ENCODE data around the gene ABCC1.

The ABCC1 gene

GRCh38 chr16:16120382-16121184, 171.2 kb downstream of the ABCC1 start:
- no peaks in the 10 kb centered on the region for H3K4me1 ChIP-seq (ENCODE audit: low read length)
- TF ChIP-seq CTCF (IDR thresholded peaks at IDR 0.05; ENCODE audit: low read depth, low read length) (no peak), EZH2phosphoT487 (IDR thresholded peaks at IDR 0.05; ENCODE audit: low read depth) (no peak)
- no peak overlapping the region for H3K4me2 ChIP-seq (ENCODE audit: low read length)
- H2AFZ ChIP-seq (ENCODE audit: low read depth, low read length) = no peak overlapping the region
- no peak overlapping the region for H3K9ac ChIP-seq (ENCODE audit: low read length)
- peaks cover 86% of the 10 kb centered on the region for H3K36me3 ChIP-seq (replicated peaks; ENCODE audit: low read depth, low read length)
- peaks cover 16% of the 10 kb centered on the region; the same call in 1 of the 2 replicates for H3K9me3 ChIP-seq (ENCODE audit: insufficient read depth, low read length)
- H3K27ac ChIP-seq (ENCODE audit: low read length) = no peak overlapping the region
- no peaks in the 10 kb centered on the region for H4K20me1 ChIP-seq (ENCODE audit: insufficient read depth, low read length)
- no peak overlapping the region for H3K4me3 ChIP-seq (ENCODE audit: low read length)
- no peaks in the 10 kb centered on the region for H3K79me2 ChIP-seq (ENCODE audit: low read length)
- H3K27me3 ChIP-seq (ENCODE audit: low read depth, low read length) = no peaks in the 10 kb centered on the region

GRCh38 chr16:16121185-16121727, 171.8 kb downstream of the ABCC1 start:
- peaks cover 82% of the 10 kb centered on the region for H3K36me3 ChIP-seq (replicated peaks; ENCODE audit: low read depth, low read length)
- no peak overlapping the region for H3K4me3 ChIP-seq (ENCODE audit: low read length)
- peaks cover 16% of the 10 kb centered on the region; the same call in 1 of the 2 replicates for H3K9me3 ChIP-seq (ENCODE audit: insufficient read depth, low read length)
- no peak overlapping the region for H3K9ac ChIP-seq (ENCODE audit: low read length)
- H3K79me2 ChIP-seq (ENCODE audit: low read length) = no peaks in the 10 kb centered on the region
- no peak overlapping the region for H3K27ac ChIP-seq (ENCODE audit: low read length)
- no peak overlapping the region for H2AFZ ChIP-seq (ENCODE audit: low read depth, low read length)
- H3K4me1 ChIP-seq (ENCODE audit: low read length) = no peaks in the 10 kb centered on the region
- H3K27me3 ChIP-seq (ENCODE audit: low read depth, low read length) = no peaks in the 10 kb centered on the region
- H4K20me1 ChIP-seq (ENCODE audit: insufficient read depth, low read length) = no peaks in the 10 kb centered on the region
- no peak overlapping the region for H3K4me2 ChIP-seq (ENCODE audit: low read length)
- TF ChIP-seq CTCF (IDR thresholded peaks at IDR 0.05; ENCODE audit: low read depth, low read length) (no peak), EZH2phosphoT487 (IDR thresholded peaks at IDR 0.05; ENCODE audit: low read depth) (no peak)

GRCh38 chr16:16122264-16122663, 172.8 kb downstream of the ABCC1 start:
- Histone ChIP-seq H3K36me3 (replicated peaks; ENCODE audit: low read depth, low read length) (peaks cover 76% of the 10 kb centered on the region), H3K27ac (ENCODE audit: low read length) (no peak overlapping the region), H3K9ac (ENCODE audit: low read length) (no peak overlapping the region), H3K4me1 (ENCODE audit: low read length) (no peaks in the 10 kb centered on the region), H3K79me2 (ENCODE audit: low read length) (no peaks in the 10 kb centered on the region), H3K4me3 (ENCODE audit: low read length) (no peak overlapping the region), H3K9me3 (ENCODE audit: insufficient read depth, low read length) (peaks cover 10% of the 10 kb centered on the region; the same call in 1 of the 2 replicates), H3K27me3 (ENCODE audit: low read depth, low read length) (no peaks in the 10 kb centered on the region), H3K4me2 (ENCODE audit: low read length) (no peak overlapping the region), H4K20me1 (ENCODE audit: insufficient read depth, low read length) (no peaks in the 10 kb centered on the region), H2AFZ (ENCODE audit: low read depth, low read length) (no peak overlapping the region)
- TF ChIP-seq CTCF (IDR thresholded peaks at IDR 0.05; ENCODE audit: low read depth, low read length) (no peak), EZH2phosphoT487 (IDR thresholded peaks at IDR 0.05; ENCODE audit: low read depth) (no peak)

- Histone ChIP-seq H3K9ac (ENCODE audit: low read length) (no peak overlapping the region), H3K36me3 (replicated peaks; ENCODE audit: low read depth, low read length) (peaks cover 60% of the 10 kb centered on the region), H4K20me1 (ENCODE audit: insufficient read depth, low read length) (no peaks in the 10 kb centered on the region), H3K27ac (ENCODE audit: low read length) (no peak overlapping the region), H2AFZ (ENCODE audit: low read depth, low read length) (no peak overlapping the region), H3K4me1 (ENCODE audit: low read length) (no peaks in the 10 kb centered on the region), H3K4me2 (ENCODE audit: low read length) (no peak overlapping the region), H3K9me3 (ENCODE audit: insufficient read depth, low read length) (no peaks in the 10 kb centered on the region), H3K27me3 (ENCODE audit: low read depth, low read length) (no peaks in the 10 kb centered on the region), H3K79me2 (ENCODE audit: low read length) (no peaks in the 10 kb centered on the region), H3K4me3 (ENCODE audit: low read length) (no peak overlapping the region)
- TF ChIP-seq EZH2phosphoT487 (IDR thresholded peaks at IDR 0.05; ENCODE audit: low read depth) (no peak), CTCF (IDR thresholded peaks at IDR 0.05; ENCODE audit: low read depth, low read length) (no peak)
These were observed 175.0 kb downstream of the ABCC1 start for GRCh38 chr16:16124438-16124837.
